OCI-LY7 (cell line): ENCODE data around the gene EXT2. TPM values are rescaled to one million over a fixed set of nuclear protein-coding genes. Genes with fewer than 3 reads are reported as not detected.

Source experiments
- BruUV-seq: library from RNA; stranded (reverse); fragments of 400-500 nt; replicated peaks from 2 replicates; lab custom pipeline; 2021; lab: Mats Ljungman, UMichigan
- CTCF ChIA-PET: fragments of 300-600 bp; sonication (Branson Sonifier 250); formaldehyde crosslinking; loops from one replicate; lab custom pipeline; 2022; ENCODE audit warnings: antibody characterized with exemption; ENCODE audit not compliant: unreplicated experiment; lab: Charles Lee
- POLR2A ChIA-PET: fragments of 300-600 bp; sonication (Branson Sonifier 250); formaldehyde crosslinking; loops from one replicate; lab custom pipeline; 2022; ENCODE audit warnings: antibody characterized with exemption; lab: Charles Lee
- DNase-seq: peaks from one replicate; pipeline ENCODE4 v3.0.0-alpha.2; 2015; ENCODE audit warnings: low spot score
- H2AFZ ChIP-seq: fragments of 200-600 bp; sonication (generic), shearing (Covaris generic); 2 replicates; pipeline ENCODE4 v1.6.1; 2014; ENCODE audit warnings: mild to moderate bottlenecking, antibody characterized with exemption, low read length, moderate library complexity
- H3K27ac ChIP-seq: fragments of 200-600 bp; sonication (generic); 2 replicates; pipeline ENCODE4 v1.5.1; 2014; ENCODE audit warnings: mixed run types, low read depth, mild to moderate bottlenecking, moderate library complexity, low read length, inconsistent platforms; ENCODE audit not compliant: poor library complexity, severe bottlenecking
- H3K36me3 ChIP-seq: fragments of 200-600 bp; sonication (generic); 2 replicates; pipeline ENCODE4 v1.6.1; 2014; ENCODE audit warnings: mild to moderate bottlenecking, antibody characterized with exemption, low read length, moderate library complexity, mixed read lengths; ENCODE audit not compliant: insufficient read depth
- H3K4me1 ChIP-seq: fragments of 200-600 bp; sonication (generic); 2 replicates; pipeline ENCODE4 v1.5.1; 2014; ENCODE audit warnings: mild to moderate bottlenecking, low read length; ENCODE audit not compliant: insufficient read depth, poor library complexity, severe bottlenecking
- H3K4me2 ChIP-seq: fragments of 200-600 bp; sonication (generic); 2 replicates; pipeline ENCODE4 v1.6.1; 2014; ENCODE audit warnings: mild to moderate bottlenecking, low read length
- H3K4me3 ChIP-seq: fragments of 200-600 bp; sonication (generic); 2 replicates; pipeline ENCODE4 v1.5.1; 2014; ENCODE audit warnings: mild to moderate bottlenecking, low read depth, low read length; ENCODE audit not compliant: poor library complexity, severe bottlenecking
- H3K79me2 ChIP-seq: fragments of 200-600 bp; sonication (generic); 2 replicates; pipeline ENCODE4 v1.6.1; 2016; ENCODE audit warnings: low read depth, mild to moderate bottlenecking, low read length, moderate library complexity, mixed read lengths; ENCODE audit not compliant: insufficient read depth
- H3K9me2 ChIP-seq: fragments of 200-600 bp; sonication (generic); 2 replicates; pipeline ENCODE4 v1.6.1; 2016; ENCODE audit warnings: mild to moderate bottlenecking, low read length, mixed read lengths; ENCODE audit not compliant: insufficient read depth
- H3K9me3 ChIP-seq: fragments of 200-600 bp; sonication (generic); 2 replicates; pipeline ENCODE4 v1.6.1; 2014; ENCODE audit warnings: mild to moderate bottlenecking, mixed run types, low read length, mixed read lengths
- H4K20me1 ChIP-seq: fragments of 200-600 bp; sonication (generic); 2 replicates; pipeline ENCODE4 v1.6.1; 2014; ENCODE audit warnings: mild to moderate bottlenecking, antibody characterized with exemption, low read length, moderate library complexity, mixed read lengths; ENCODE audit not compliant: insufficient read depth
- CTCF ChIP-seq: fragments of 200-600 bp; sonication (generic); conservative IDR thresholded peaks from 2 replicates; pipeline ENCODE4 v1.5.1; 2014; ENCODE audit warnings: mild to moderate bottlenecking, antibody characterized with exemption, low read length, moderate library complexity, mixed read lengths
- EZH2phosphoT487 ChIP-seq: fragments of 200-600 bp; sonication (generic); IDR thresholded peaks from 2 replicates; pipeline ENCODE4 v1.6.1; 2018; ENCODE audit warnings: low read depth, borderline replicate concordance, mild to moderate bottlenecking, mixed run types, antibody characterized with exemption, low read length, moderate library complexity, mixed read lengths
- intact Hi-C: fragments of 100-400 bp; cut with micrococcal nuclease; formaldehyde crosslinking; loops from one replicate; pipeline ENCODE4 v1.10.0; 2022; ENCODE audit not compliant: unreplicated experiment
- total RNA-seq, 2 experiments: library from RNA; depleted of rRNA in 1 of 2; stranded (reverse); fragments of >200 nt in 1 of 2; shearing (Covaris generic) in 1 of 2; gene quantifications; 2 replicates each; pipeline ENCODE4 v1.2.3, GENCODE V29; 2014 to 2022

EXT2 gene
- total RNA-seq, 2 experiments from 2014 or later: 22.3 to 31.8 TPM

- no peak overlapping the region for H3K27ac ChIP-seq
- no peaks in the 10 kb centered on the region for H3K9me3 ChIP-seq
- H3K9me2 ChIP-seq: no peaks in the 10 kb centered on the region
- no peak for TF ChIP-seq CTCF
- no peak for TF ChIP-seq EZH2phosphoT487
- DNase-seq: no peak
- no peaks in the 10 kb centered on the region for H3K79me2 ChIP-seq
- no peak overlapping the region for H3K4me3 ChIP-seq
- POLR2A ChIA-PET: interaction anchor here (2.5 kb wide), 1 partner anchor 9 kb away, joined by 9 read pairs; no protein-coding TSS in a partner anchor
- CTCF ChIA-PET: no interaction called here
- no peak overlapping the region for H2AFZ ChIP-seq
- H3K36me3 ChIP-seq: no peaks in the 10 kb centered on the region
- H3K4me2 ChIP-seq: no peak overlapping the region
- H4K20me1 ChIP-seq: no peaks in the 10 kb centered on the region; the same call in 1 of the 2 replicates
- no peaks in the 10 kb centered on the region for H3K4me1 ChIP-seq
- BruUV-seq: no TSS peak
- intact Hi-C loops: no loop called here
These were observed 82.4 kb downstream of the EXT2 start for GRCh38 chr11:44177905-44178304.

GRCh38 chr11:44178381-44178780 is 82.9 kb downstream of the EXT2 start:
- TF ChIP-seq EZH2phosphoT487 (no peak), CTCF (no peak)
- Histone ChIP-seq H3K4me2 (no peak overlapping the region), H2AFZ (no peak overlapping the region), H3K9me3 (no peaks in the 10 kb centered on the region), H3K4me3 (no peak overlapping the region), H4K20me1 (no peaks in the 10 kb centered on the region; the same call in 1 of the 2 replicates), H3K4me1 (no peaks in the 10 kb centered on the region), H3K36me3 (no peaks in the 10 kb centered on the region), H3K9me2 (no peaks in the 10 kb centered on the region), H3K79me2 (no peaks in the 10 kb centered on the region), H3K27ac (no peak overlapping the region)
- DNase-seq: no peak
- ChIA-PET CTCF (no interaction called here), POLR2A (interaction anchor here (0.7 to 2.5 kb wide), 2 partner anchors 8 to 19 kb away, joined by 3 to 9 read pairs; no protein-coding TSS in a partner anchor)
- no TSS peak for BruUV-seq
- intact Hi-C loops: no loop called here

GRCh38 chr11:44179173-44179572 is 83.7 kb downstream of the EXT2 start:
- ChIA-PET POLR2A (interaction anchor here (0.7 to 2.5 kb wide), 3 partner anchors 7 to 430 kb away, joined by 3 to 9 read pairs (median 3); no protein-coding TSS in a partner anchor), CTCF (no interaction called here)
- Histone ChIP-seq H3K36me3 (no peaks in the 10 kb centered on the region), H3K4me1 (no peaks in the 10 kb centered on the region), H2AFZ (no peak overlapping the region), H3K27ac (no peak overlapping the region), H3K9me3 (no peaks in the 10 kb centered on the region), H3K4me3 (no peak overlapping the region), H3K79me2 (no peaks in the 10 kb centered on the region), H3K9me2 (no peaks in the 10 kb centered on the region), H4K20me1 (no peaks in the 10 kb centered on the region; the same call in 1 of the 2 replicates), H3K4me2 (no peak overlapping the region)
- TF ChIP-seq CTCF (no peak), EZH2phosphoT487 (no peak)
- no peak for DNase-seq
- intact Hi-C loops: no loop called here
- no TSS peak for BruUV-seq
